Central memory CD8-positive, alpha-beta T cell (primary cell): ENCODE data around the gene D2HGDH.

Source experiments
- ATAC-seq: fragments of 150-1000 bp; cut with Tn5 transposase; replicated peaks from 2 replicates; pipeline ENCODE4 v1.10.0; 2022; ENCODE audit warnings: mild to moderate bottlenecking, moderate FRiP score, moderate number of reproducible peaks; ENCODE audit not compliant: poor library complexity, severe bottlenecking; ENCODE audit errors: extremely low read depth
- DNase-seq, 2 donors: peaks; one replicate each; pipeline ENCODE4 v3.0.0; 2021; ENCODE audit warnings: low spot score in 2 of 2
- H3K27ac Mint-ChIP-seq: one replicate; pipeline ENCODE4 v1.8.0; 2022; ENCODE audit warnings: low read depth, mild to moderate bottlenecking, moderate library complexity, mixed read lengths
- H3K27me3 Mint-ChIP-seq: one replicate; pipeline ENCODE4 v1.8.0; 2022; ENCODE audit warnings: mixed read lengths
- H3K36me3 Mint-ChIP-seq: one replicate; pipeline ENCODE4 v1.8.0; 2022; ENCODE audit warnings: mild to moderate bottlenecking, moderate library complexity, mixed read lengths; ENCODE audit not compliant: insufficient read depth
- H3K4me1 Mint-ChIP-seq: one replicate; pipeline ENCODE4 v1.8.0; 2022; ENCODE audit warnings: mixed read lengths
- H3K4me3 Mint-ChIP-seq: one replicate; pipeline ENCODE4 v1.8.0; 2022; ENCODE audit warnings: mild to moderate bottlenecking, moderate library complexity, mixed read lengths
- H3K9me3 Mint-ChIP-seq: one replicate; pipeline ENCODE4 v1.8.0; 2022; ENCODE audit warnings: mixed read lengths

The D2HGDH gene

DNA sequence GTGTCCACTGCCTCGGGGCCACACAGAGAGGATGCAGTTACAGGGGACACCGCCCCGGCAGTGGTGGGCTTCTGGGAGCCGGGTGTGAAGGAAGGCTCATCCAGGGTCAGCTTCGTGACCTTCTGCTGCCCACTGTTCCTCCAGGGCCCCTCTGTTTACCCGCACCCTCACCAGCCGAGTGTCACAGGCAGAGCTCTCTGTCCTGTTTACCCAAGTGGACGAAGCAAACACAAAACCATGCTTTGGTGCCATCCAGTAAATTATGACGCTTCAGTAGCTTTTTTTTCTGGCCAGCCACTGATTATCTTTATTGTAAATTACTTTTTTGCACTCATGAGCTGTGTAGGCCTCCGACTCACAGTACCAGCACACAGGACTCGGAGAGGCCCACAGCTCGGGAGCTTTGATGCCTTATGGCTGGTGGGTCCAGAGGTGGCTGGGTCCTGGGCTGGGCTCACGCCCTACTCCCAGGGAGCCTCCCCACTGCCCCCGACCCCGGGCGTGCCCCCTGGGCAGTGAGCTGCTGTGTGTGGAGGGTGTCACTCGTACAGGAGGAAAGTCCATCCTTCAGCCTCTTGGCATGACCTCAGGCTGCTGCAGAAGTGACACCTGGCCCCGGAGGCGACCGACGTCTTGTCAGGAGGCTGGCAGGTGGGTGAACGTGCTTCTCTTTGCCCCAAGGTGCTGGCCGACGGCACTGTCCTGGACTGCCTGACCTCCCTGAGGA lies 9.8 kb downstream of the D2HGDH start:
- Mint-ChIP-seq H3K4me1 (peaks cover 26% of the 10 kb centered on the region), H3K9me3 (no peaks in the 10 kb centered on the region), H3K36me3 (peaks cover 4% of the 10 kb centered on the region), H3K4me3 (no peak overlapping the region), H3K27me3 (no peaks in the 10 kb centered on the region), H3K27ac (no peak overlapping the region)
- DNase-seq (no peak), ATAC-seq (no peak)

DNA sequence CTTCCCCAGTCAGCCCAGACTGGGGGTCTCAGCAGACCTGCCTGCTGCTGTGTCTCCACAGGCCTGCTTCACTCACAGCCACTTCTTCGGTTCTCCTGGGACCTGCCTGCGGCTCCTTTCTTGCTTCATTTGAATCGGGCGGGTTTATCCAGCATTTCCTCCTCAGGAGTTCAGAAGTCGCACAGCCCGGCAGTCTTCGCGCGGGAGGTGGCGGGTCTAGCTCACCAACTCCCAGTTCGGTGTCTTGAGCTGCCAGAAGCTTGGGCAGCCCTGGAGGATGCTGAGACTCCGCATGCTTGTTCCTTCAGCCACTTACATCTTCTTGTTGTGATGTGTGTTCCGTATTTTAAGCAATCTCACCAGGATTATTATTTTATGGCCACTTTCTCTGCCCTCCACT lies 10.8 kb downstream of the D2HGDH start:
- no peak overlapping the region for H3K4me3 Mint-ChIP-seq
- H3K4me1 Mint-ChIP-seq: peaks cover 19% of the 10 kb centered on the region
- H3K36me3 Mint-ChIP-seq: peaks cover 4% of the 10 kb centered on the region
- H3K9me3 Mint-ChIP-seq: no peaks in the 10 kb centered on the region
- DNase-seq: no peak
- no peak overlapping the region for H3K27ac Mint-ChIP-seq
- ATAC-seq: no peak
- no peaks in the 10 kb centered on the region for H3K27me3 Mint-ChIP-seq

DNA sequence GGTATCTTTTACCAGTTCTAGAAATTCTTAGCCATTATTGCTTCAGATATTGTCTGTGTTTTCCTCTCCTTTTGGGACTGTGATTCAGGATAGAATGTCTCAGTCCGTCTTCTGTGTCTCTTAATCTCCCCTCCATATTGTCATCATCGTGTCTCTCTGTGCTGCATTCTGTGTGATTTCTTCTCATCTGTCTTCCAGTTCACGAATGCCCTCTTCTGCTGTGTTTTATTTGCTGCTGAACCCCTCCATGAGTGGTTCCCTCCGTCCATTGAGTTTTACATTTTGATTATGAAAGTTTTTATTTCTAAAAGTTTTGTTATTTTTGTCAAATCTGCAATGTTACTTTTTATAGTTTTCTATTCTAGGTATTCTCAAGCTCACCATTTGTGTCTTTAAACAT lies 11.7 kb downstream of the D2HGDH start:
- Mint-ChIP-seq H3K4me1 (peaks cover 14% of the 10 kb centered on the region), H3K27me3 (no peaks in the 10 kb centered on the region), H3K36me3 (peaks cover 6% of the 10 kb centered on the region), H3K4me3 (no peak overlapping the region), H3K9me3 (no peaks in the 10 kb centered on the region), H3K27ac (no peak overlapping the region)
- DNase-seq (no peak), ATAC-seq (no peak)

DNA sequence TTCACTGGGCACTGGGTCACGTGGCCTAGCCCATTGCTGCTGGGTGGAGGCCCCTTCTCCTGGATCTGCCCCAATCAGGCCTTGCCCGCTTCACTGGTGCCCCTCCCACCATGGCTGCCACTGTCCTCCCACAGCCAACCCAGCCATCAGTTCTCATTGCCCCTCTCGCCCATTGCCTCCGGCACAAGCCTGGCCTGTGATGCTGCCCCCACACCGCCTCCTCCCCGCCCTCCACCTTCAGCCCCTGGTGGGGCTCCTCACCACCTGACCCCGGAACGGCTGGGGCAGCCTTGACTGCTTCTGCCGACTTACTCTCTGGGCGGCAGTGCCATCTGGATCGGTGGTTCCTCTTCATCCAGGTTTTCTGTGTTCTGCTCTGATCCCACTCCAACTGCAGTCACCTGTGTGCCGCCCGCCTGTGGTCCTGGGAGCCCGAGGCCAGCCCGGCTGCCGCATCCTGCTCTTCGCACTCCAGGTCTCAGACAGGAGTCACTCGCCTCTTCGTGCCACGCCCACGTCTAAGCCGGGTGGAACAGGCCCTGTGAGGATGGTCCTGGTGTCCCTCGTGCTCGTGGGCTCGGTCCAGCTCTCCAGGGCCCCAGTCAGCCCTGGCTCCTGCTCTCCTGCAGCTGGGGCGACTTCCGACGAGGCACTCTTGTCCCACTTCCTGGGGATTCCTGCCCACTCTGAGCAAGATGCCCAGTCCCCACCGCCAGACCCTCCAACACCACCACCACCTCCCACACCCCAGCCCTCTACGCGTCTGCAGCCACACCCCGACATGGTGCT lies 14.2 kb downstream of the D2HGDH start:
- Mint-ChIP-seq H3K4me1 (peaks cover 6% of the 10 kb centered on the region), H3K4me3 (no peak overlapping the region), H3K27me3 (no peaks in the 10 kb centered on the region), H3K36me3 (peaks cover 5% of the 10 kb centered on the region), H3K27ac (peak overlapping the region; percentile 25), H3K9me3 (no peaks in the 10 kb centered on the region)
- no peak for ATAC-seq
- DNase-seq: no peak

DNA sequence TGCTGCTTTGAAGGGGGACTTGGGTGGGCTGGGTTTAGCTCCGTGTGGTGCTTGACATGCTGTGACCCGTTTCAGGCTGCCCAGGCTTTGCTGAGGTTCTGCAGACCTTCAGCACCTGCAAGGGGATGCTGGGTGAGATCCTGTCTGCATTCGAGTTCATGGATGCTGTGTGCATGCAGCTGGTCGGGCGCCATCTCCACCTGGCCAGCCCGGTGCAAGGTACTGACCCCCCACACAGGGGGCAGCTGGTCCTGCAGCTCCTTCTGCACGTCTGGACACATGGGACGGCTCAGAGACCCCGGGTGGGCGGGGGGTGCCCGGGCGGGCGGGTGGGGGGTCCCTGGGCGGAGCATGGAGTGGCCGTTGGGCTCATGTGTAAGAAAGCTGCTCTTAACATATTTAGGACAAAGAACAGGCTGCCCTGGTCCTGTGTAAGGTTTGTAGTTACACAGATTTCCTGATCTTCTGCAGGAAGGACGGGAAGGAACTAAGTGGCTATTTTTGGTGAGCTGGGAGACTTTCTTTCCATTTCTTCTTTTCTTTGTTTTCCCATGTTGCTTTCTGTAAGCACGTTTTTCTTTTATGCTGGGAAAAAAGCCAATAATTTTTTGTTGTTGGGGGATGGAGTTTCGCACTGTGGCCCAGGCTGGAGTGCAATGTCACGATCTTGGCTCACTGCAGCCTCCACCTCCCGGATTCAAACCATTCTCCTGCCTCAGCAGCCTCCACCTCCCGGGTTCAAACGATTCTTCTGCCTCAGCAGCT lies 15.8 kb downstream of the D2HGDH start:
- no peak overlapping the region for H3K27ac Mint-ChIP-seq
- peaks cover 8% of the 10 kb centered on the region for H3K36me3 Mint-ChIP-seq
- ATAC-seq (no peak), DNase-seq (no peak)
- no peaks in the 10 kb centered on the region for H3K27me3 Mint-ChIP-seq
- H3K4me3 Mint-ChIP-seq: no peak overlapping the region
- H3K9me3 Mint-ChIP-seq: no peaks in the 10 kb centered on the region
- H3K4me1 Mint-ChIP-seq: peaks cover 6% of the 10 kb centered on the region

DNA sequence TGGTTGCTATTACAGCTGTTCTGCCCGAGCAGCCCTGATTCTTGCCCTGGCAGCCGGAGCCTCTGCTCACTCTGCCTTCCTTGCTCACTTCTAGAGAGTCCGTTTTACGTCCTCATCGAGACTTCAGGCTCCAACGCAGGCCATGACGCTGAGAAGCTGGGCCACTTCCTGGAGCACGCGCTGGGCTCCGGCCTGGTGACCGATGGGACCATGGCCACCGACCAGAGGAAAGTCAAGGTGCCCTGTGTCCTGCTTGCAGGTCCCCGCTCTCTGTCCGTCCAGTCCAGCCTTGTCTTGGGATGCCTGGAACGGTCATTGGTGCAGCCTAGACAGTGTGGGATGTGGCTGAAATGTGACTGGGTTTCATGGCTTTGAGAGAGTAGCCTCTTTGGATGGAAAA lies 16.7 kb downstream of the D2HGDH start:
- peaks cover 6% of the 10 kb centered on the region for H3K4me1 Mint-ChIP-seq
- H3K36me3 Mint-ChIP-seq: peaks cover 8% of the 10 kb centered on the region
- H3K27me3 Mint-ChIP-seq: no peaks in the 10 kb centered on the region
- no peak overlapping the region for H3K27ac Mint-ChIP-seq
- DNase-seq (no peak), ATAC-seq (no peak)
- no peak overlapping the region for H3K4me3 Mint-ChIP-seq
- no peaks in the 10 kb centered on the region for H3K9me3 Mint-ChIP-seq

DNA sequence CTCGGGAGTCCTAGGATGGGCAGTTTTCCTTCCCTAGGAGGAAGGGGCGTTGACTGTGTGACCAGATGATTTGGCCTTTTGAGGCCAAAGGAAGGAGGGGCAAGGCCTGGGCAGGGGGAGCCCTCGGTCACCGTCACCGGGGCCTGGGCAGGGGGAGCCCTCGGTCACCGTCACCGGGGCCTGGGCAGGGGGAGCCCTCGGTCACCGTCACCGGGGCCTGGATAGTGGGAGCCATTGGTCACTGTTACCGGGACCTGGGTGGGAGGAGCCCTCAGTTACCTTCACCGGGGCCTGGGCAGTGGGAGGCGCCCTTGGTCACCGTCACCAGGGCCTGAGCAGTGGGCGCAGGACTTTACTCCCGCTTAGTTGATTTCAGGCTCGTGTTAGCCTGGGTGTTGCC lies 17.3 kb downstream of the D2HGDH start:
- H3K4me3 Mint-ChIP-seq: no peak overlapping the region
- DNase-seq (no peak), ATAC-seq (no peak)
- no peak overlapping the region for H3K27ac Mint-ChIP-seq
- no peaks in the 10 kb centered on the region for H3K9me3 Mint-ChIP-seq
- H3K27me3 Mint-ChIP-seq: no peaks in the 10 kb centered on the region
- H3K4me1 Mint-ChIP-seq: peaks cover 6% of the 10 kb centered on the region
- peaks cover 8% of the 10 kb centered on the region for H3K36me3 Mint-ChIP-seq

DNA sequence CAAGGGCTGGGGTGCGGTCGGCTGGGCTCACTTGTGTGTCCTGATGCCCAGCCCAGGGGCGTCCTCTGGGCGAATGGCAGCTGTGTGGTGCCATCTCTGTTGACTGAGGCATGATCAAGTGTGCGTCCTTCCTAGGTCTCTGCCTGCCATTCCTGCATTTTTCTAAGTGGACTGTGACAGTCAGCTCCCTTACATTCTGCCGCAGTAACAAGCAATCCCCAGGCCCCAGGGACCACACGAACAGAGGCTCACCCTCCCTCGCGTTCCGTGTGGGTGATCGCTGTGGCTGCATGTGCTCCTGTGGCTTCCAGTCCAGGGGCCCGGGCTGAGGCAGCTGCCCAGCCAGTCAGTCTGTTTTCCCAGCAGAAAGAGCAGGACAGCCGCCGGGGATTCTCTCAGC lies 17.8 kb downstream of the D2HGDH start:
- Mint-ChIP-seq H3K27me3 (no peaks in the 10 kb centered on the region), H3K36me3 (peaks cover 9% of the 10 kb centered on the region), H3K4me3 (no peak overlapping the region), H3K4me1 (peaks cover 6% of the 10 kb centered on the region), H3K9me3 (no peaks in the 10 kb centered on the region), H3K27ac (no peak overlapping the region)
- no peak for ATAC-seq
- no peak for DNase-seq

DNA sequence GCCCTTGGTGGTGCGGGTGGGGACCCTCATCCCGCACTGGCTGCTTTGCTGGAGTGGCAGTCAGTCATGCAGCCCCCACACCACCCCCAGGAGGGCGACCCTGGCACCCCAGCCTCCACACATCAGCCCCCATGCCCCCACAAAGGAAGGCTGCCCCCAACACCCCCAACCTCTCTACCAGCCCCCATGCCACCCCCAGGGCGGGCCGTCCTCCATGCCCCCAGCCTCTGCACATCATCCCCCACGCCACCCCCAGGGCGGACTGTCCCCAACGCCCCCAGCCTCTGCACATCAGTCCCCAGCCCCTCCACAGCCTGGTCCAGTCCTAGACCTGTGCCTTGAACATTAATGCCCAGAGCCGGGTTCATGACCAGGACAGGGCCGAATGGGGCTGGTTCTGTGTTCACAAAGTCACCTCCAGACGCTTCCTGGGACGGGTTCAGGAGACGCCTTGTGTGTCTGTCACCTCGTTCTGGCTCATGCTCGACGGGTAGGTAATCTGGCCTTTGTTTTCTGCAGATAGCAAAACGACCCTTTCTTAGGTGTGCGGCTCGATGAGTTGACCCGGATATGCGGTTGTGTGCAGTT lies 18.4 kb downstream of the D2HGDH start:
- no peak for DNase-seq
- Mint-ChIP-seq H3K4me3 (no peak overlapping the region), H3K4me1 (peaks cover 6% of the 10 kb centered on the region), H3K36me3 (peaks cover 8% of the 10 kb centered on the region), H3K9me3 (no peaks in the 10 kb centered on the region), H3K27ac (no peak overlapping the region), H3K27me3 (no peaks in the 10 kb centered on the region)
- ATAC-seq: no peak

DNA sequence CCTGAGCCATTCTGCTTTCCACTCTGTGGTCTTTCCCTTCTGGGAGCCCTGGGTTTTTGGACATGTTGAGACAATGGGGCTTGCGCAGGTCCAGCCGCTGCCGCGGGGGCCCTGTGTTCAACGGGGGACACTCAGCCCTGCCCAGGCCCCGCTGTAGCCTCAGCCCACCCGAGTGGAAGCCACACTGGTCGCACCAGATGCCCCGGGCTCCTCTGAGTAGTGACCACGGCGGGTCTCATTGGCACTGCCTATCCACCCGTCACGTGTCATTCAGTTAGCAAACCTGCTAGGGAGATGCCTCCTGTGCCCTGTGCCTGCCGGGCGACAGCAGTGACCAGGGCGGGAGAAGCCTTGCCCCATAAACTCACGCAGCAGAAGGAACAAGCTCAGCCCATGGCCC lies 19.1 kb downstream of the D2HGDH start:
- H3K4me3 Mint-ChIP-seq: no peak overlapping the region
- H3K36me3 Mint-ChIP-seq: peaks cover 11% of the 10 kb centered on the region
- H3K27me3 Mint-ChIP-seq: no peaks in the 10 kb centered on the region
- ATAC-seq (no peak), DNase-seq (no peak)
- H3K27ac Mint-ChIP-seq: no peak overlapping the region
- peaks cover 6% of the 10 kb centered on the region for H3K4me1 Mint-ChIP-seq
- no peaks in the 10 kb centered on the region for H3K9me3 Mint-ChIP-seq

DNA sequence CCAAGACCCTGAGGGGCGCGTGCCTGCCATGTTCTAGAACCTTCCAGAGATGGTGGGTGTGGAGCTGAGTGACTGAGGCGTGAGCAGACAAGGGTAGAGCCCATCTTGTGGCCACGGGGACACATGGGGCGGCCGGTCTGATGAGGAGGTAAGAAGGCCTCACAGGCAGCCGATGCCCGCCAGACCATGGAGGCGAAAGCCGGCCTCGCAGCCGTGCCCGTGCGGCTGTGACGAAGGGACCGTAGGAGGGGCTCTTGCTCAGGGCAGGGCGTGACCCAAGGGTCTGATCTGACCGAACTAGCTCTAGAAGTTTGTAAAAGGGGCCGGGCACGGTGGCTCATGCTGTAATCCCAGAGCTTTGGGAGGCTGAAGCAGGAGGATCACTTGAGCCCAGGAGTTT lies 19.6 kb downstream of the D2HGDH start:
- Mint-ChIP-seq H3K4me3 (no peak overlapping the region), H3K27me3 (no peaks in the 10 kb centered on the region), H3K27ac (no peak overlapping the region), H3K9me3 (no peaks in the 10 kb centered on the region), H3K36me3 (peaks cover 14% of the 10 kb centered on the region), H3K4me1 (peaks cover 2% of the 10 kb centered on the region)
- no peak for DNase-seq
- ATAC-seq: no peak

DNA sequence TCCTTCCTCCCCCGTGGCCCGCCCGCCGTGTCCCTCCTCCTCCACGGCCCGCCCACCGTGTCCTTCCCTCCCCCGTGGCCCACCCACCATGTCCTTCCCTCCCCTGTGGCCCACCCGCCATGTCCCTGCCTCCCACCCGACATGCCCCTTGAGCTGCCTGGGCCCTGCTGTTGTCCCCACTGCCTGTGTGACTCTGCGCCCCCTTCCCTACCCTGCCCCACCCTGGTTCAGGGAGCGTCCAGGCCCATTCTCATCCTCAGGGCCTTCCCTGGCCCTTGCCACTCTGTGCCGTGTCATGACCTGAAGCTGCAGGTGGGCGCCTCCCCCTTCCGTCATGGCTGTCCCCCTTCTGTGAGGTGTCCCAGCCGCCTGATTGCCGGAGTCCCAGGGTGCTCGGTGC lies 20.7 kb downstream of the D2HGDH start:
- no peak overlapping the region for H3K4me3 Mint-ChIP-seq
- no peaks in the 10 kb centered on the region for H3K9me3 Mint-ChIP-seq
- ATAC-seq: no peak
- peaks cover 20% of the 10 kb centered on the region for H3K36me3 Mint-ChIP-seq
- peaks cover 6% of the 10 kb centered on the region for H3K4me1 Mint-ChIP-seq
- H3K27ac Mint-ChIP-seq: no peak overlapping the region
- H3K27me3 Mint-ChIP-seq: no peaks in the 10 kb centered on the region
- no peak for DNase-seq
